ENCODE results near the gene DSG1. TPM values are rescaled to one million over a fixed set of nuclear protein-coding genes. Genes with fewer than 3 reads are reported as not detected.

DSG1 gene
- total and polyA plus RNA-seq, 2 of the 8 experiments (the other 6 are each of a cell fraction or from before 2014, with no cell fraction given) = 0.06 TPM; not detected in 1

DNA sequence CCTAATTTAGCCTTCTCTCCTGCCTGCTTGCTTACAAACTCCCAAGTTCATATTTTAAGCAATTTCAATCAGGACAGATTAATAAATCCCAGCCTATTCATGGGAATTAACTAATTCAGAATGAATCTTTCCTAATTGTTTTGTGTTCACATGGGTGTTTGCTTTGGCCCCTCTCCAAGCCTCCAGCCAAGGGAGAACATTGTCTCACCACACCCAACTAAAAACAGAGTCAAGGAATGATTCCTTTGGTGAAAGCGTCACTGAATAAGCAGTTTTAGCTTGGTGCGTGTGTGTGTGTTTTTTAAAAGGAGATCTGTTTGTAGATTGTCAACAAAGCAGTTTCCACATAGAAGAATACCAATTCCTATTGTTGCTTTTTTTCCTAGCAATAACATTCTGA is 43.0 kb upstream of the DSG1 start:
- DNase-seq (ENCODE audit: low read depth in 1 of 2, low spot score in 2 of 2) (no peak), FAIRE-seq (peak; percentile 50)
- 74% methylated on average over 2 of the region's 2 CpGs; no CpG with 5 or more reads in 1 of the 2 experiments for WGBS, 2 experiments (ENCODE audit: extremely low coverage in 1 of 2, insufficient coverage in 1 of 2, insufficient read length in 1 of 2, insufficient replicate concordance in 2 of 2, low coverage in 1 of 2, low lambda C conversion rate in 2 of 2, missing lambda C conversion rate in 1 of 2)
- H2BK15ac ChIP-seq (ENCODE audit: low read length) = no peak overlapping the region
- POLR2A ChIA-PET (ENCODE audit: partially characterized antibody) = no interaction called here
- no peak overlapping the region for H3K14ac ChIP-seq (ENCODE audit: insufficient read length)
- no peak overlapping the region for H4K5ac ChIP-seq (ENCODE audit: insufficient read length, low read depth, low read length)
- no peaks in the 10 kb centered on the region for H3K79me1 ChIP-seq (ENCODE audit: low read depth, low read length)
- H2AFZ ChIP-seq (ENCODE audit: low read length) = peak overlapping the region; percentile 82; the same call in 1 of the 2 replicates
- CTCF ChIA-PET (ENCODE audit: partially characterized antibody) = no interaction called here
- no peak overlapping the region for H2BK120ac ChIP-seq (replicated peaks; ENCODE audit: low read depth, low read length)
- H3K27ac ChIP-seq (ENCODE audit: low read depth, low read length) = no peak overlapping the region
- H2BK20ac ChIP-seq (ENCODE audit: low read length) = no peak overlapping the region
- H3K4me1 ChIP-seq (replicated peaks in 1 of 4; ENCODE audit: control insufficient read depth in 3 of 4, insufficient read depth in 4 of 4, low read length in 3 of 4) = peaks cover 0 to 4% (median under 1%) of the 10 kb centered on the region in 4 experiments; a peak in 2 of 7 replicates
- H2BK5ac ChIP-seq (ENCODE audit: low read depth, low read length) = no peak overlapping the region
- H3K56ac ChIP-seq (replicated peaks; ENCODE audit: insufficient read length, low read depth, low read length) = no peak overlapping the region
- no peak overlapping the region for H3K23ac ChIP-seq (ENCODE audit: insufficient read length)
- no peaks in the 10 kb centered on the region for H3K79me2 ChIP-seq (ENCODE audit: control insufficient read depth in 1 of 2, insufficient read depth in 2 of 2, low read length in 2 of 2)
- no peaks in the 10 kb centered on the region for H4K20me1 ChIP-seq (replicated peaks in 1 of 2; ENCODE audit: control insufficient read depth in 1 of 2, insufficient read depth in 2 of 2, low read length in 2 of 2)
- no peak overlapping the region for H3K4ac ChIP-seq (replicated peaks; ENCODE audit: insufficient read length, low read depth, low read length)
- no peaks in the 10 kb centered on the region for H3K9me3 ChIP-seq (ENCODE audit: insufficient read depth in 2 of 2, low read depth in 1 of 2, low read length in 1 of 2)
- H3K27me3 ChIP-seq (replicated peaks in 1 of 4; ENCODE audit: control insufficient read depth in 3 of 4, extremely low read depth in 1 of 4, insufficient read depth in 3 of 4, low read length in 3 of 4) = no peaks in the 10 kb centered on the region
- no peak overlapping the region for H4K91ac ChIP-seq (replicated peaks; ENCODE audit: insufficient read length, low read length)
- H4K8ac ChIP-seq (ENCODE audit: extremely low read depth, insufficient read depth, low read length) = no peak overlapping the region
- no peak overlapping the region for H2BK12ac ChIP-seq (ENCODE audit: low read depth, low read length)
- no peak overlapping the region for H3K4me3 ChIP-seq (ENCODE audit: extremely low read depth in 1 of 4, insufficient read depth in 2 of 4, low read depth in 3 of 4, low read length in 4 of 4)
- H3K18ac ChIP-seq (ENCODE audit: extremely low read depth, low read length) = no peak overlapping the region
- no peak overlapping the region for H2AK5ac ChIP-seq (ENCODE audit: low read depth, low read length)
- no peak overlapping the region for H3K4me2 ChIP-seq (ENCODE audit: insufficient read depth in 1 of 2, low read depth in 2 of 2, low read length in 2 of 2)
- no peaks in the 10 kb centered on the region for H3K23me2 ChIP-seq (ENCODE audit: low read depth, low read length)
- no peaks in the 10 kb centered on the region for H3K36me3 ChIP-seq (ENCODE audit: control insufficient read depth in 2 of 4, insufficient read depth in 4 of 4, low read length in 3 of 4)
- H3K9ac ChIP-seq (replicated peaks in 1 of 4; ENCODE audit: extremely low read depth in 1 of 4, low read depth in 3 of 4, low read length in 3 of 4) = no peak overlapping the region
- TF ChIP-seq CHD1 (IDR thresholded peaks at IDR 0.05; ENCODE audit: low read depth, low read length) = no peak
